HL-60 (cell line): ENCODE data around the gene OTUD6A.

Experiments
- DNase-seq, 2 experiments: peaks; one replicate each; pipeline ENCODE4 v3.0.0-alpha.2; 2010 to 2020; ENCODE audit warnings: low read depth in 1 of 2, low spot score in 1 of 2
- H3K27ac ChIP-seq: fragments of 250-450 bp; sonication (Bioruptor Pico); replicated peaks from 2 replicates; pipeline ENCODE4 v1.5.1; 2020; ENCODE audit warnings: mild to moderate bottlenecking, moderate library complexity
- H3K27me3 ChIP-seq: fragments of 250-450 bp; sonication (Bioruptor Pico); 2 replicates; pipeline ENCODE4 v1.5.1; 2021; ENCODE audit warnings: mild to moderate bottlenecking, moderate library complexity; ENCODE audit not compliant: insufficient read depth, poor library complexity, severe bottlenecking
- H3K4me3 ChIP-seq: replicated peaks from 2 replicates; pipeline ENCODE4 v1.5.1; 2011; ENCODE audit warnings: mild to moderate bottlenecking, control low read depth, low read length; ENCODE audit not compliant: insufficient read depth
- GABPA ChIP-seq: IDR thresholded peaks from 2 replicates; pipeline ENCODE4 v1.6.1; 2012; ENCODE audit warnings: low read depth
- POLR2AphosphoS5 ChIP-seq: IDR thresholded peaks from 2 replicates; pipeline ENCODE4 v1.6.1; 2012; ENCODE audit warnings: low read depth
- SPI1 ChIP-seq: IDR thresholded peaks from 2 replicates; pipeline ENCODE4 v1.6.1; 2012; ENCODE audit warnings: low read depth, mild to moderate bottlenecking, borderline replicate concordance
- TF ChIP-seq, protein P1 (sequence below): IDR thresholded peaks from 2 replicates; pipeline ENCODE4 v1.6.1; 2012; ENCODE audit warnings: low read depth; ENCODE audit not compliant: insufficient replicate concordance
- TF ChIP-seq, protein P2 (sequence below): IDR thresholded peaks from one replicate; pipeline ENCODE4 v1.5.1; 2011; ENCODE audit warnings: low read length, control low read depth, inconsistent platforms; ENCODE audit not compliant: insufficient read depth

OTUD6A gene

DNA sequence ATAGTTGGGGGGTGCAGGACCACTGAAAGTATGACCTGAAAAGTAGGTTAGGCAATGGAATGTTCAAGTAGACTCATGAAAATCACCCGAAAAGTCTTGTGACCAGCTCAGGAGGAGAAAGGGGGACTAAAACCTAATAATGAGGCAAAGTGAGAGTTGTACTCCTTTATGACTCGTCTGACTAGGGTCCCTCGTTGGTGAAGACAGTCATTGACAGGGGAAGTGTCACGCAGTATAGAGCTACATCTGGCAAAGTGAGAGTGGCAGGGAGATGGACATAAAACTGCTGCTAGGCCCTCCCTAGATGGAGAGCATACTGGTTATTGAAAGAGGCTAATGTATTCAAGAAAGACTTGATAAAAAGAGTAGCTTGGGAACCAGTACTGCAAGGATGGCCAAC lies 20.5 kb downstream of the OTUD6A start:
- no peaks in the 10 kb centered on the region for H3K27me3 ChIP-seq

DNA sequence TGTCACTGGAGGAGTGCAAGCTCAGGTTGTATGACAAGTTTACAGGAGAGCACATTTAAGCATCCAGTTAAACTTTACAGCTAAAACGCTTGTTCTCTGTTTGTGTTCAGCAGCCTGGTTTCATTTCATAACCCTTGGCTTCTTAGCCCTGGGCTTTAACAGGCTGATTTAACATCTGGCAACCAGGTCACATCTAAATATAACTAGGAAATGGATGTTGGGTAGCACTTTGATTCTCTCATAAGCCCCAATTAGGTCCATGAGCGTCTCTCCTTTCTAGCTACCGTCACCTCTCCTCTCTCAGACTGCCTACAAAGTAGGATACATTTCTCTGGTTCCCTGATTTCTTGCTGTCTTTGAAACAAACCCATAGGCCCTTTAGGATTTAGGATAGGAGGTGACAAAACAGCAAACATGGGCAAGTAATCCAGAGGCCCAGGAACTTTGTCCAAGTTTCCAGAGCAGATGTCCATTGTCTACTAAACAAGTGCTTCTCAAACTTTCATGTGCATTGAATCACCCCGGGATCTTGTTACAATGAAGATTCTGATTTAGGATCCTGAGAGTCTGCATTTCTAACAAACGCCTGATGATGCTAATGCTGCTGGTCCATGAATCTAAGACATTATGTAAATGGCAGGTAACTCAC lies 22.5 kb downstream of the OTUD6A start:
- no peak for DNase-seq
- Histone ChIP-seq H3K27me3 (no peaks in the 10 kb centered on the region), H3K27ac (no peak overlapping the region), H3K4me3 (no peak overlapping the region)
- TF ChIP-seq SPI1 (no peak), GABPA (no peak), POLR2AphosphoS5 (no peak)
- TF ChIP-seq, protein P1, sequence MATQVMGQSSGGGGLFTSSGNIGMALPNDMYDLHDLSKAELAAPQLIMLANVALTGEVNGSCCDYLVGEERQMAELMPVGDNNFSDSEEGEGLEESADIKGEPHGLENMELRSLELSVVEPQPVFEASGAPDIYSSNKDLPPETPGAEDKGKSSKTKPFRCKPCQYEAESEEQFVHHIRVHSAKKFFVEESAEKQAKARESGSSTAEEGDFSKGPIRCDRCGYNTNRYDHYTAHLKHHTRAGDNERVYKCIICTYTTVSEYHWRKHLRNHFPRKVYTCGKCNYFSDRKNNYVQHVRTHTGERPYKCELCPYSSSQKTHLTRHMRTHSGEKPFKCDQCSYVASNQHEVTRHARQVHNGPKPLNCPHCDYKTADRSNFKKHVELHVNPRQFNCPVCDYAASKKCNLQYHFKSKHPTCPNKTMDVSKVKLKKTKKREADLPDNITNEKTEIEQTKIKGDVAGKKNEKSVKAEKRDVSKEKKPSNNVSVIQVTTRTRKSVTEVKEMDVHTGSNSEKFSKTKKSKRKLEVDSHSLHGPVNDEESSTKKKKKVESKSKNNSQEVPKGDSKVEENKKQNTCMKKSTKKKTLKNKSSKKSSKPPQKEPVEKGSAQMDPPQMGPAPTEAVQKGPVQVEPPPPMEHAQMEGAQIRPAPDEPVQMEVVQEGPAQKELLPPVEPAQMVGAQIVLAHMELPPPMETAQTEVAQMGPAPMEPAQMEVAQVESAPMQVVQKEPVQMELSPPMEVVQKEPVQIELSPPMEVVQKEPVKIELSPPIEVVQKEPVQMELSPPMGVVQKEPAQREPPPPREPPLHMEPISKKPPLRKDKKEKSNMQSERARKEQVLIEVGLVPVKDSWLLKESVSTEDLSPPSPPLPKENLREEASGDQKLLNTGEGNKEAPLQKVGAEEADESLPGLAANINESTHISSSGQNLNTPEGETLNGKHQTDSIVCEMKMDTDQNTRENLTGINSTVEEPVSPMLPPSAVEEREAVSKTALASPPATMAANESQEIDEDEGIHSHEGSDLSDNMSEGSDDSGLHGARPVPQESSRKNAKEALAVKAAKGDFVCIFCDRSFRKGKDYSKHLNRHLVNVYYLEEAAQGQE = no peak
- TF ChIP-seq, protein P2, sequence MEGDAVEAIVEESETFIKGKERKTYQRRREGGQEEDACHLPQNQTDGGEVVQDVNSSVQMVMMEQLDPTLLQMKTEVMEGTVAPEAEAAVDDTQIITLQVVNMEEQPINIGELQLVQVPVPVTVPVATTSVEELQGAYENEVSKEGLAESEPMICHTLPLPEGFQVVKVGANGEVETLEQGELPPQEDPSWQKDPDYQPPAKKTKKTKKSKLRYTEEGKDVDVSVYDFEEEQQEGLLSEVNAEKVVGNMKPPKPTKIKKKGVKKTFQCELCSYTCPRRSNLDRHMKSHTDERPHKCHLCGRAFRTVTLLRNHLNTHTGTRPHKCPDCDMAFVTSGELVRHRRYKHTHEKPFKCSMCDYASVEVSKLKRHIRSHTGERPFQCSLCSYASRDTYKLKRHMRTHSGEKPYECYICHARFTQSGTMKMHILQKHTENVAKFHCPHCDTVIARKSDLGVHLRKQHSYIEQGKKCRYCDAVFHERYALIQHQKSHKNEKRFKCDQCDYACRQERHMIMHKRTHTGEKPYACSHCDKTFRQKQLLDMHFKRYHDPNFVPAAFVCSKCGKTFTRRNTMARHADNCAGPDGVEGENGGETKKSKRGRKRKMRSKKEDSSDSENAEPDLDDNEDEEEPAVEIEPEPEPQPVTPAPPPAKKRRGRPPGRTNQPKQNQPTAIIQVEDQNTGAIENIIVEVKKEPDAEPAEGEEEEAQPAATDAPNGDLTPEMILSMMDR = no peak

More for the DNA sequence above, 20.5 kb downstream of the OTUD6A start:
- DNase-seq = no peak
- TF ChIP-seq, protein P2 = no peak
- no peak for TF ChIP-seq POLR2AphosphoS5
- TF ChIP-seq SPI1 = no peak
- no peak for TF ChIP-seq GABPA
- TF ChIP-seq, protein P1 = no peak
- Histone ChIP-seq H3K4me3 (no peak overlapping the region), H3K27ac (no peak overlapping the region)

DNA sequence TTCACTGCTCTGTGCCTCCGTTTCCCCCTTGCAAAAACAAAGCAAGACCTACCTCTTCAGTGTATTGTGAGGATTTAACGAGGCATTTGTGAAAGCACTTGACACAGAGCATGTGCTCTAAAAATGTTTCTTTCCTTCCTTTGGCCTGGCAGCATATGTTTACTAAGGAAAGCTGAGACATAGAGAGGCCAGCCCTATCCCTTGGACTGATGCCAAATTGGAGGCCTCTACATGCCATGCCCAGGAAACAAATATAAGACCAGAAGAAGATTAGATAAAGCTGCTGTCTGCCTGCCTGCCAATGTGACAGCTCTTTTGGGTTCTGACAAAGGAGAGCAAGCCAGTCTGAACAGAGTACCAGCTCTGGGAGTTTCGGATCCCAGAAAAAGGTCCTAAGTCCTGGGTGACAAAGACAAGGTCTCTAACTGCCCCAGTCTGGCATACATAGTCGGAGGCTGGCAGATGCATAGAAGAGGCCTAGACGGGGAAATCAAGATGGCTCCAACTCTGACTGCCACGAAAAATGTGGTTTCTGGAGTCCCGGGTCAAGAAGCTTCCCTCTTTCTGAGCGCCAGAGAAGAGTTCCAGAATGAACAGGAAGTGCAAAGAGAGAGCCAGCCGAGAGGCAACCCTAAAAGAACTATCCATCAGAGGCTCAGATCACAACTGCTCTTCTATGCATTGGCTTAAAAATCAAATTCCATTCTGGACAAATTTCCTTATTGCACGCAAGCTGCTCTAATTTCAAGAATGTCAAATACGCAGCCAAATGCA lies 25.8 kb downstream of the OTUD6A start:
- H3K4me3 ChIP-seq = no peak overlapping the region
- H3K27ac ChIP-seq = no peak overlapping the region
- TF ChIP-seq GABPA (no peak), SPI1 (no peak), POLR2AphosphoS5 (no peak)
- TF ChIP-seq, protein P1 = no peak
- TF ChIP-seq, protein P2 = no peak
- no peaks in the 10 kb centered on the region for H3K27me3 ChIP-seq
- DNase-seq = peak in 1 of 2 experiments; percentile 3
